Measurements from ENCODE around the gene ARVCF. TPM values are rescaled to one million over a fixed set of nuclear protein-coding genes. Genes with fewer than 3 reads are reported as not detected.

ARVCF gene
- total RNA-seq, 1 donor from 2014 or later: 119 TPM

- no peak overlapping the region for H3K4me3 Mint-ChIP-seq (ENCODE audit: unreplicated experiment)
- no peak overlapping the region for H3K27ac Mint-ChIP-seq (ENCODE audit: unreplicated experiment)
- no peaks in the 10 kb centered on the region for H3K9me3 Mint-ChIP-seq (ENCODE audit: unreplicated experiment)
- DNase-seq: no peak
- peaks cover 4% of the 10 kb centered on the region for H3K27me3 Mint-ChIP-seq (ENCODE audit: unreplicated experiment)
- TF ChIP-seq, protein P1, sequence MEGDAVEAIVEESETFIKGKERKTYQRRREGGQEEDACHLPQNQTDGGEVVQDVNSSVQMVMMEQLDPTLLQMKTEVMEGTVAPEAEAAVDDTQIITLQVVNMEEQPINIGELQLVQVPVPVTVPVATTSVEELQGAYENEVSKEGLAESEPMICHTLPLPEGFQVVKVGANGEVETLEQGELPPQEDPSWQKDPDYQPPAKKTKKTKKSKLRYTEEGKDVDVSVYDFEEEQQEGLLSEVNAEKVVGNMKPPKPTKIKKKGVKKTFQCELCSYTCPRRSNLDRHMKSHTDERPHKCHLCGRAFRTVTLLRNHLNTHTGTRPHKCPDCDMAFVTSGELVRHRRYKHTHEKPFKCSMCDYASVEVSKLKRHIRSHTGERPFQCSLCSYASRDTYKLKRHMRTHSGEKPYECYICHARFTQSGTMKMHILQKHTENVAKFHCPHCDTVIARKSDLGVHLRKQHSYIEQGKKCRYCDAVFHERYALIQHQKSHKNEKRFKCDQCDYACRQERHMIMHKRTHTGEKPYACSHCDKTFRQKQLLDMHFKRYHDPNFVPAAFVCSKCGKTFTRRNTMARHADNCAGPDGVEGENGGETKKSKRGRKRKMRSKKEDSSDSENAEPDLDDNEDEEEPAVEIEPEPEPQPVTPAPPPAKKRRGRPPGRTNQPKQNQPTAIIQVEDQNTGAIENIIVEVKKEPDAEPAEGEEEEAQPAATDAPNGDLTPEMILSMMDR (IDR thresholded peaks at IDR 0.05; ENCODE audit: partially characterized antibody, unreplicated experiment): no peak
- H3K4me1 Mint-ChIP-seq (ENCODE audit: low read depth, unreplicated experiment): no peaks in the 10 kb centered on the region
- no peaks in the 10 kb centered on the region for H3K36me3 Mint-ChIP-seq (ENCODE audit: unreplicated experiment)
Observed at GRCh38 chr22:20056161-20056560, 39.5 kb upstream of the ARVCF start.

- DNase-seq: no peak
- Mint-ChIP-seq H3K27me3 (ENCODE audit: unreplicated experiment) (peaks cover 4% of the 10 kb centered on the region), H3K27ac (ENCODE audit: unreplicated experiment) (no peak overlapping the region), H3K36me3 (ENCODE audit: unreplicated experiment) (no peaks in the 10 kb centered on the region), H3K4me3 (ENCODE audit: unreplicated experiment) (no peak overlapping the region), H3K9me3 (ENCODE audit: unreplicated experiment) (no peaks in the 10 kb centered on the region), H3K4me1 (ENCODE audit: low read depth, unreplicated experiment) (no peaks in the 10 kb centered on the region)
- TF ChIP-seq, protein P1 (IDR thresholded peaks at IDR 0.05; ENCODE audit: partially characterized antibody, unreplicated experiment): no peak
Observed at GRCh38 chr22:20055654-20056053, 39.0 kb upstream of the ARVCF start.

- Mint-ChIP-seq H3K4me1 (ENCODE audit: low read depth, unreplicated experiment) (no peaks in the 10 kb centered on the region), H3K36me3 (ENCODE audit: unreplicated experiment) (no peaks in the 10 kb centered on the region), H3K9me3 (ENCODE audit: unreplicated experiment) (no peaks in the 10 kb centered on the region), H3K27ac (ENCODE audit: unreplicated experiment) (no peak overlapping the region), H3K4me3 (ENCODE audit: unreplicated experiment) (no peak overlapping the region), H3K27me3 (ENCODE audit: unreplicated experiment) (peaks cover 4% of the 10 kb centered on the region)
- TF ChIP-seq, protein P1 (IDR thresholded peaks at IDR 0.05; ENCODE audit: partially characterized antibody, unreplicated experiment): no peak
- DNase-seq: no peak
Observed at GRCh38 chr22:20055144-20055543, 38.5 kb upstream of the ARVCF start.

- no peaks in the 10 kb centered on the region for H3K4me1 Mint-ChIP-seq (ENCODE audit: low read depth, unreplicated experiment)
Observed at GRCh38 chr22:20054485-20054884, 37.9 kb upstream of the ARVCF start.

DNA sequence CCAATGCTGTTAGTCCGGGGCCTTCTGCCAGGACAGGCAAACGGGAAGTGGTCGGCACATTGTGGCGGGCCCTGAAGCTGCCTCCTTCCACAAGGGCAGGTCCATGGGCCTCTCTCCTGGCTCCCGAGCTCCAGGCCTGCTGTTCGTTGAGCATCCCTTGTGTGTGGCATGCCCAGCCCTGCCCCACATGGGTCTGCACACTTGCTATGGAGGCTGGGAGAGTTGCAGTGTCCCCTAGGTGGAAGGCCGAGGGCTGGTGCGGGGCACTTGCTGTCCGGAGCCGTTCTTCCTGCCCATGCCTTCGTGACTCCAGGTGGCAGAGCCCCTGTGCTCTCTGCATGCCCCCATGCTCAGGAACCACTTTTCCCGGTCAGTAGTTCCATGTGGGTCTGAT is 37.4 kb upstream of the ARVCF start:
- Mint-ChIP-seq H3K27ac (ENCODE audit: unreplicated experiment) (no peak overlapping the region), H3K4me1 (ENCODE audit: low read depth, unreplicated experiment) (no peaks in the 10 kb centered on the region), H3K4me3 (ENCODE audit: unreplicated experiment) (no peak overlapping the region), H3K27me3 (ENCODE audit: unreplicated experiment) (peaks cover 4% of the 10 kb centered on the region), H3K36me3 (ENCODE audit: unreplicated experiment) (peaks cover 2% of the 10 kb centered on the region), H3K9me3 (ENCODE audit: unreplicated experiment) (peaks cover 2% of the 10 kb centered on the region)
- DNase-seq: no peak
- TF ChIP-seq, protein P1 (IDR thresholded peaks at IDR 0.05; ENCODE audit: partially characterized antibody, unreplicated experiment): no peak

More at GRCh38 chr22:20054485-20054884, 37.9 kb upstream of the ARVCF start:
- Mint-ChIP-seq H3K9me3 (ENCODE audit: unreplicated experiment) (no peaks in the 10 kb centered on the region), H3K36me3 (ENCODE audit: unreplicated experiment) (no peaks in the 10 kb centered on the region), H3K27me3 (ENCODE audit: unreplicated experiment) (peaks cover 4% of the 10 kb centered on the region), H3K27ac (ENCODE audit: unreplicated experiment) (no peak overlapping the region), H3K4me3 (ENCODE audit: unreplicated experiment) (no peak overlapping the region)
- no peak for DNase-seq
- TF ChIP-seq, protein P1 (IDR thresholded peaks at IDR 0.05; ENCODE audit: partially characterized antibody, unreplicated experiment): no peak
